WERI-Rb-1 (cell line): ENCODE measurements around the gene C2CD4D.
"Not testable (repeated sequence)": the region's sequence is repeated elsewhere in the genome, so short reads cannot be mapped to it uniquely, and the experiment has no call there.

ENCODE experiments used
- DNase-seq: peaks from one replicate; pipeline ENCODE4 v3.0.0-alpha.2; 2020
- H3K27ac ChIP-seq: fragments of 250-450 bp; sonication (Bioruptor Pico); 2 replicates; pipeline ENCODE4 v1.5.1; 2020; ENCODE audit warnings: mild to moderate bottlenecking, moderate library complexity
- H3K27me3 ChIP-seq: fragments of 250-450 bp; sonication (Bioruptor Pico); 2 replicates; pipeline ENCODE4 v1.5.1; 2021; ENCODE audit warnings: mild to moderate bottlenecking, low read depth, moderate library complexity; ENCODE audit not compliant: insufficient read depth, severe bottlenecking
- H3K36me3 ChIP-seq: fragments of 250-450 bp; sonication (Bioruptor Pico); 2 replicates; pipeline ENCODE4 v1.5.1; 2020; ENCODE audit warnings: mild to moderate bottlenecking, moderate library complexity
- H3K4me3 ChIP-seq: 2 replicates; pipeline ENCODE4 v1.5.1; 2011; ENCODE audit warnings: low read depth, mild to moderate bottlenecking, control low read depth, low read length
- H3K9me3 ChIP-seq: fragments of 250-450 bp; sonication (Bioruptor Pico); 2 replicates; pipeline ENCODE4 v1.5.1; 2021; ENCODE audit warnings: mild to moderate bottlenecking, moderate library complexity; ENCODE audit not compliant: severe bottlenecking
- CTCF ChIP-seq: IDR thresholded peaks from 2 replicates; pipeline ENCODE4 v1.5.1; 2011; ENCODE audit warnings: low read depth, mild to moderate bottlenecking, control low read depth, inconsistent platforms, low read length

The C2CD4D gene

DNA sequence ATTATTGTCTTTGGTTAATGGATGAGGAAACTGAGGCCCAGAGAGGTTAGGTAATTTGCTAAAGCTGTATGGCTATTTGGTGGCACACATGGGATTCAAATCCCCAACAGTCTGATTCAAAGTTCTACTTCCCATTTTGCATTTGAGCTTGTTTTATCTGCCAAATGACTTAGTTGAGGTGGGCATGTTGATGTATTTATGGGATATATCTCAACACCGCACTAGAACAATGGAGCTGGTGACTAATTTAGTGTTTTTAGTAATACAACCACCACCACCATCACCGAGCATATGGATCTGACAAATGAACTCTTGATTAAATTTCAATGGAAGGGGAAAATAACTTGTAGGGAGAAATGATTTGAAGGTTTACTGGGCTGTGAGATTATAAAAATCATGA, 42.8 kb upstream of the C2CD4D start:
- Histone ChIP-seq H3K27ac (no peak overlapping the region), H3K9me3 (peaks cover 5% of the 10 kb centered on the region), H3K27me3 (no peaks in the 10 kb centered on the region), H3K4me3 (no peak overlapping the region), H3K36me3 (no peaks in the 10 kb centered on the region)
- TF ChIP-seq CTCF = no peak
- no peak for DNase-seq

- Histone ChIP-seq H3K36me3 (no peaks in the 10 kb centered on the region), H3K27me3 (no peaks in the 10 kb centered on the region), H3K27ac (no peak overlapping the region), H3K4me3 (no peak overlapping the region), H3K9me3 (no peaks in the 10 kb centered on the region)
- peak; percentile 62 for TF ChIP-seq CTCF
- no peak for DNase-seq
Measured at GRCh38 chr1:151881479-151881878, 41.9 kb upstream of the C2CD4D start.

DNA sequence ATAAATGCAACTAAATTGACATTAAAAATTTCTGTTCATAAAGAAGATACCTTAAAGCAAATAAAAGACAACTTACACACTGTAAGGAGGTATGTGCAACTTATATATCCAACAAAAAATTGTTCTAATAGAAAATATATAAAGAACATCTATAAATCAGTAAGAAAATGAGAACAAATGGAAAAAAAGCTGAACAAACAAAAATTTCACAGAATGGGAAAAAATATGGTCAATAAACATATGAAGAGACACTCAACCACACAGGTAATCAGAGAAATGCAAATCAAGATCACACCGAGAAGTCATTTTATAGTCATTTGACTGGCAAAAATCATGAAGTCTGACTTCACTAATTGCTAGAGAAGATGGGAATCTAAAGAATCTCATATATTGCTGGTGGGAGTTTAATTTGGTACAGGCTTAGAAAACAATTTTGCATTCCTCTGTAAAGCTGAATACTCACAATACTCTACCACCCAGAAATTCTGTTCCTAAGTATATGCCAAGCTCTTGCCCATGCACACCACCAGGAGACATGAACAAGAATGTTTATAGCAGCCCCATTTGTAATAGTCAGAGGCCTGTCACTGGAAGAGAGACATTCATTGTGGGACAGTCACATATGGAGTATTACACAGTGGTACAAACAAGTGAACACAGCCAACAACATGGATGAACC, 35.9 kb upstream of the C2CD4D start:
- no peak overlapping the region for H3K27ac ChIP-seq
- no peaks in the 10 kb centered on the region for H3K36me3 ChIP-seq
- H3K9me3 ChIP-seq = no peaks in the 10 kb centered on the region
- H3K4me3 ChIP-seq = no peak overlapping the region
- TF ChIP-seq CTCF = no peak
- H3K27me3 ChIP-seq = no peaks in the 10 kb centered on the region
- DNase-seq = no peak

DNA sequence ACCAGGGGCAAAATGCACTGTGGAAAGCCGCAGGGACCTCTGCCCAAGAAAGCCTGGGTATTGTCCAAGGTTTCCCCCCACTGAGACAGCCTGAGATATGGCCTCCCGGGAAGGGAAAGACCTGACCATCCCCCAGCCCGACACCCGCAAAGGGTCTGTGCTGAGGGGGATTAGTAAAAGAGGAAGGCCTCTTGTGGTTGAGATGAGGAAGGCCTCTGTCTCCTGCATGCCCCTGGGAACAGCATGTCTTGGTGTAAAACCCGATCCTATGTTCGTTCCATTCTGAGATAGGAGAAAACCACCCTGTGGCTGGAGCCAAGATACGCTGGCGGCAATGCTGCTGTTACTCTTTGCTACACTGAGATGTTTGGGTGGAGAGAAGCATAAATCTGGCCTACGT, 33.2 kb upstream of the C2CD4D start:
- H3K9me3 ChIP-seq, H3K27me3 ChIP-seq, DNase-seq: not testable (repeated sequence)

DNA sequence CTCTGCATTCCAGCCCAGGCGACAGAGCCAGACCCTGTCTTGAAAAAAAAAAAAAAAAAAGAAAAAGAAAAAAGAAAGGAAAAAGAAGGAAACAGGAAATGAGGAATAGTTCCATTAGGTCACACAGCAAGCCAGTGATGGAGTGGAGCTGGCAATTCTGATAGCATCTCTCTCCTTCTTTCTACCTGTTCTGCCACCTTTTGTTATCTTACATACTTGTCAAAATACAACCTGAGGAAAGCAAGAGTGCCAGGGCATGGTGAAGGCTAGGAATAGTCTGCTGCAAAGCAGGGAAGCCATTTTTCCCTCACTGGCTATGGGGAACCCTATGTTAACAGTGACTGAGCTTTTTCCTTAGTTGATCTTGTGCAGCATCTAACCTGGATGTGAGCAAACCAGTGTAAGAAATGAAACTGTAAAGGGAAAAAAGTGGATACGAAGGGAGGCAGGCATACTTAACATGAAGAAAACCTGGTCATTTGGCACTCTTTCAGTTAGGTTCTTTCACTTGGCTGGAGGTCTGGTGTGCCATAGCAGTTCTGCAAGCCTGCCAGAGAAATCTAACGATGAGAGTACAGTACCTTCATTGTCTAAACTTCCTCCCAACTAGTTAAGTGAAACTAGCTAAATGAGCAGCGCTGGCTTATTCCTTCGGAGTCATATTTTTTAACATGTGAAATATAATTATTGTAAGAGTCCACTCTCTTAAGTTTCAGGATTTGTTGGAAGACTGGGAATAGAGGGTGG, 31.8 kb upstream of the C2CD4D start:
- H3K9me3 ChIP-seq = no peaks in the 10 kb centered on the region
- H3K36me3 ChIP-seq = no peaks in the 10 kb centered on the region
- DNase-seq = no peak
- no peak overlapping the region for H3K27ac ChIP-seq
- H3K27me3 ChIP-seq = no peaks in the 10 kb centered on the region
- TF ChIP-seq CTCF = no peak
- no peak overlapping the region for H3K4me3 ChIP-seq

More for the DNA sequence above, 33.2 kb upstream of the C2CD4D start:
- not testable (repeated sequence) for H3K4me3 ChIP-seq, H3K36me3 ChIP-seq, H3K27ac ChIP-seq

DNA sequence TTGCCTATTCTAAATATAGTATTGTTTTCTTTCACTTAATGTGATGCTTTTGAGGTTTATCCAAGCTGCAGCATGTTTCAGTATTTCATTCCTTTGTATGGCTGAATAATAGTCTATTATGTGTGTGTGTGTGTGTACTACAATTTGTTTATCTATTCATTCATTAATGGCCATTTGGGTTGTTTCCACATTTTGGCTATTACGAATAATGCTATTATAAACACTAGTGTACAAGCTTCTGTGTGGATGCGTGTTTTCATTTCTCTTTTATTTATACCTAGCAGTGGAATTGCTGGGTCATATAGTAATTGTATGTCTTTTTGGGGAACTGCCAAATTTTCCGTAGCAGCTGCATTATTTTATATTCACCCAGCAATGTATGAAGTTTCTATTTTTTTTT, 28.9 kb upstream of the C2CD4D start:
- DNase-seq = no peak

More for the DNA sequence above, 28.9 kb upstream of the C2CD4D start:
- no peaks in the 10 kb centered on the region for H3K36me3 ChIP-seq
- H3K9me3 ChIP-seq = no peaks in the 10 kb centered on the region
- no peak overlapping the region for H3K4me3 ChIP-seq
- no peak overlapping the region for H3K27ac ChIP-seq
- no peaks in the 10 kb centered on the region for H3K27me3 ChIP-seq
- TF ChIP-seq CTCF = no peak
